GM18499 (cell line): ENCODE measurements around the gene HOTAIR.

ENCODE experiments used
- ATAC-seq: cut with Tn5 transposase; IDR thresholded peaks from one replicate; pipeline ENCODE4 v1.9.1; 2021; ENCODE audit warnings: moderate number of reproducible peaks; ENCODE audit not compliant: insufficient read depth, unreplicated experiment

HOTAIR gene

DNA sequence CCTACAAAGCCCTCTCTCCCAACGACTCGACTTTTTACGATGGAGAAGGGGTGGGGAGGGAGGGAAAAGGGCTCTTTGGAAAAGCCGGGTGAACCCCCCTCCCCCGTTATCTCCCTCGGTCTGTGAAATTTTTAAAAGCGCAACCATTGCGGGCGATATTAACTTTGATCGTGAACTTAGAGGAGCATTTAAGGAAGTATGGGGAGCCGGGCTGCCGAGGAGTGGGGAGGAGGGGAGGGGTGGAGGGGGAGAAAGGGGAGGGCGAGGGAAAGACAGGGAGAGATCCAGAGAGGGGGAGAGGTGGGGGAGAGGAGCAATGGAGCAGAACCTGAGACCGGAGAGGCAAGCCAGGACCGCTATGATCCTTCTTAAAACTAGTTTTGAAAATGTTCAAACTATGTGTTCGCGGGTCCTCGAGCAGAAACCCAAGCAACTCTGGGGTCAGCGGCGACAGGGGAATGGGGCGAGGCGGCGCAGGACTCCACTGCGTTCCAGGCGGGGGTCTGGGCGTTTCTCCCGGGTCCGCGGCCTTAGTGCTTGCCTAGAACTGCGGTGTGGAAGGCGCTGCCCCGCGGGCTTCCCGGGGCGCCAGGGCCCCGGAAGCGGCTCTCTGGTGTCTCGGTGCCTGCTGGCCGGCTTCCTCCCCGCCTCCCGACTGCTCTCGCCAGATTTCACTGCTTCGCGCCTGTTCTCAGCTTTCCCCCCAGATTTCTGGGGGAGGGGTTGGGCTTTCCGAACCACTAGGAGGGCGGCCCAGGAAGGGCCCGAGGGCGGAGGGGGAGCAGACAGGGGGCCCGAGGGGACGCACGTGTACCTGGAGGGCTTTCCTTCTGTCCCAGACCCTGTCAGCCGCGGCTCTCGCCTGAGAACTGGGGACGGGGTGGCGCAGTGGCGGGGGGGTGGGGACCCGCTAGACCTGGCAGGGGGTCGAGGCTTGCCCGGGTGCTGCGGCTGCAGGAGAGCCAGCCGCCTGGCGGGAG lies at the start of gene HOTAIR:
Gene HOTAIR, minus strand, starts transcription at position 871 of the 980 bp plus-strand sequence.
- ATAC-seq, result no peak

DNA sequence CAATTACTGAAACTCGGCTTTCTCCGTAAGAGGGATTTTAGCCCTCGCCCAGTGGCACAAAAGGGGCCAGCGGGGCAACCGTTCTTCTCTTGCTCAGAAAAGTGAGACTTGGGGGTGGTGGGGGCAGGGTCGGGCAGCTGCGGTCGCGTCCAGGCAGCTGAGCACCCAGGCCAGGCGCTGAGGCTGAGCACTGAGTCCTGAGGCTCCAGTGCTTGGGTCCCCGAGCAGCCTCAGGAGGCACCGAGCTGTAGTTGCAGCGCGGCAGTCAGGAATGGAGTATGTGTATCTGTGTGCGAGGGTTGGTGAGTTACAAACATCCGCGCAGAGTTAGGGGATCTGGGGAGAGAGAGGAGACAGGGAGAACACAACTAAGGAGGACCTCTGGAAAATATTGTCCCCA lies 49.4 kb upstream of the HOTAIR start:
- no peak for ATAC-seq

DNA sequence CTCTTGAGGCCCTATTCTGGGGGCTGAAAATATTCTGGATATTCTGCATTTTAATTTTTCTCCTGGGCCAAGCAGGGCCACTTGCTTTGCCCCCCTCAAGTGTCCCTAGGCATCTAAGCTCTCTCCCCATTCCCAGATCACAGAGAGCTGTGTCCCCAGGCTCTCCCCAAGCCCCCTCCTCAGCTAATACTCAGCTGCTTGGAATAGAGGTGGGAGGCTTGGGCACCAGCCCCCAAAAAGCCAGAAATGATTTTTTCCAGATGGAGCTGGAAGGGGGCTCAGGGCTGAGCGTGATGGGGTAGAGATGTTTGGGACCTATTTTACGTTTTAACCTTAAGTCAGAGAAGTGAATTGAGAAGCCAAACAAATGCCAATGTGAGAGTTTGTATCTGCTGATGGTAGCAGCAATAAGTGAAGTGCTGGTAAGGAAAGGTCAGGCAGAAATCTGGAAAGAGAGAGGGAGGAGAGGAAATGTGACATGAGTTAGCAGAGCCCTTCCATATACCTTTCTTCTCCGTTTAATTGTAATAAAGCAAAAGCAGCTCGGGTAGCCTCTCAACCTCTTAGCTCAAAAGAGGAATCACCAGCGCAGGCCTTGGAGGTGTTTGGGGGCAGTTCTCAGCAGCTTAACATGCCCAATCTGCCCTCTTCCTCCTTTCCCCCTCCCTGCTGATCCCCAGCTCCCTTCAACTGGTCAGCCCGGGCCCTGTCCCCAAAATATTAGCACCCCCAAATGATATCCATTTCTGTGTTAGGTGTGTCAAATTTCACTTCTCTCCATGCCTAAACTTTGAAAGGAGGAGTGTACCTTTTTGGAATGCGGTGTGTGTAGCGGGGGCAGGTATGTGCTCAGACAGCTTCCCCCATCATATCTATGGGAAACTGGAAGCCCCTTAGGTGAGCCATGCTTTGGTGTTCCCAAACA lies 48.5 kb upstream of the HOTAIR start:
- ATAC-seq, result no peak

DNA sequence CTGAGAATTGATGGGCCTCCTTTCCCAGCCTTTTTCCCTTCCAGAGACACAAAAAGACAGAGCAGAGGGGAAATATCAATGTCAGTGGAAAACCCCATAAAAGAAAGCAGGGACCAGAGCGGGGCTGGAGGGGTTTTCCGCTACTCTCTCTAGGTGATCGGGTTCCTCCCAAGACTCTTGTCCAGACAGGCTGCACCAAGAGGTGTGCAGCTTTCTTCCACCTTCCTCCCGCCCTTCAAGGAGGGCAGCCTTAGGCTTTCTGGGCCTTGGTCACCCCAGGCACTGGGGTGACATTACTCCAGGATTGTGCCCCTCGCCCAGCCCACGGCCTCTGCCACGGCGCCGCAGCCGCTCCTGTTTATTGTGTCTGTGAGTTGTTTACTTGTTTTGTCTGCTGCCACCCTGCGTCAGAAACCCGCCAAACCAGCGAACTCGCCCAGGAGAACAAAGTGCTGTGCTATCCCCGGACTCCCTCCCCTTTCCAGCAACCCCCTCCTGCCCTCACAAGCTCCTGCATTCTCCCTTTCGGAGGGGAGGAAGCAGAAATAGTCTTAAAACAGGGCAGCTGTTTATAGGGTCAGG lies 46.8 kb upstream of the HOTAIR start:
- no peak for ATAC-seq

DNA sequence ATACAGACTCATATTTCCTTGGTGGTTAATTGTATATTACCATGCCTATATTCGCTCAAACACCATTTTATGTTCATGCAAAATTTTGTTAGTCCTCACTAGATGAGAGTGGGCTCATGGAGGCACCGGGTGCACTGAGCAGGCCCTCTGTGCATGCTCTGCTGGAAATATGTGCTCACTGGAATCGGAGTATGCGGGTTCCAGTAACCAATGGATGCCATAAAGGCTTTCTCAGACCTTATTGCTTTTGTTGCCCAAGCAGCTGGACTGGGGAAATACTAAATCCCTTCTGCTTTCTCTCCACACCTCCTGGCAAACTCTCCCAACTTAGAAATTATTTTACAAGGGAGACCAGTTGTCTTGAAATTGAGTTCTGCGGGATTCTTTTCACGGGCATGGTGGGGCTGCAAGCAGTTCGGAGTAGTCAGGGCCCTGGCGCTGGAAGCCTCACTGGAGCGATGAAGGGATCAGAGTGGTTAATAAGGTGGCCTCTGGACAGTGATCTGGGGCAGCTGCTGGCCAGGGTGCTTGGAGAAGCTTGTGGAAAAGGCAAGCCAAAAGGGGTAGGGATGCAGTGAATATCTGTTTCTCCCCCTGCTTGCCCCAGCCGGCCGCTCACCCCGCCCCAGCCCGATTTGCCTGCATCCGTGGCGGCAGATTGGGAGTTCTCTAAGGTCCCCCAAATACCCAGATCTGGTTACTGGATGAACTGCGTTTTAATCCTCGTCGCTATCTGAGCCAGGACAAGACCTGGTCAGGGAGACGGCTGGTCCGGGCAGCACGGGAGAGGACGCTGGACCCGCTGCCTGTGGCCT lies 46.0 kb upstream of the HOTAIR start:
- no peak for ATAC-seq

DNA sequence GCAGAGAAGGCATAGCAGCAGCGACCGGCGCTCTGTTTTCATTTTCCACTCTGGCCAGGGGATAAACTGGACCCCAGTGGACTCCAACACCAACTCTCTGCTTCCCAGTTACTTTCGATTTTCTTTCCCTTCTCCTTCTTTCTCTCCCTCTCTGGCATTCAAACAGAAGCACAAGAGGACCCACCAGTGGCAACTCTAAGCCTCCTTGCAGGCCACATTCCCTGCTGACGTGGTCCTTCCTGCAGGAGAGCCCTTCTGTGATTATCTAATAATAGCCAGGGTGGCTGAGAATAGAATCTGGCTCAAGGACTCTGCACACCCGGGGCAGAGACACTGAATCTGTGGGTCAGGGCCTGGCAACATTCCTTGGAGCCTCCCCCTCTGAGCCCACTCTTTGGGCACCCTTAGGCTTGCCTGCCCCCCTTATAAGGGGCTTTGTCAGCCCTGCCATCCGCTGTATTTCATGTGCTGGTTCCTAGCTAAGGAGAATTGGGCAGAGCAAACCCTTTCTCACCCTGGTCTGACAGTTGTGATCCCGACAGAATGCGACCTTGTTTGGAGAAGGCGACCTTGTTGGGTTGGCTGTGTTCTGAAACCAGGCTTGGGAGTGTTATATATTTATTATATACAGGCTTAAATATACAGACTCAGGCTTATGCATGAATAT lies 45.3 kb upstream of the HOTAIR start:
- no peak for ATAC-seq

DNA sequence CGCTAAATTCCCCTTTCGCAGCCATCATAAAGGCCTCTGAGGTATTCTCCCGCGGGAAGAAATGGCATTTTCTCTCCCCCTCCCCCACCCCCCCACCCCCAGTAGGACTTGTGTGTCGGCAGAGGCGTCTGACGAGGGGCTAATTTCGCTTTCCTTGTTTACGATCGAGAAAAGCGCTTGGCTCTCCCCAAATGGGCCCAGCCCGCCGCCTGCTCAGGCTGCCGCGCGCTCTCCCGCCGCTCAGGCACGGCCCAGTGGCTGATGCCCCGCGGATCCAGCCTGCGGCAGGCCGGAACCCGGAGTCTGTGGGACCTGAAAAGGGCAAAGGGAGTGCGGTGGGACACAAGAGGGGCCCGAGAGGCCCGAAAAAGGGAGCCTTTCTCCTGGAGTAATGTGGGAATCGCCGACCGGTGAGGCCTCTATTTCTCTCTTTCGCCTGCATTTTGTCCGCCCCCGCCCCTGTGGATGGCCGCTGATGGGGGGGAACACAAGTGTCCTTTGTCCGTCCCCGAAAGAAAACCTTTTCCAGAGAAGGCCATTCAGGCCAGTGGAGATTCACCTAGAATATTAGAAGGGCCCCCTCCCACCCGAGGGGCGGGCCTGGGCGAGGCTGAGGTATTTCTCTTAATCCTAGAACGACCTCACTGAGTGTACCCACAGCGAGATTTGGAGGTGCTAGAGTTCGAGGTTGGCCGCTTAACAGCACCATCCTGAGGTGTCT lies 44.5 kb upstream of the HOTAIR start:
- ATAC-seq, result no peak

DNA sequence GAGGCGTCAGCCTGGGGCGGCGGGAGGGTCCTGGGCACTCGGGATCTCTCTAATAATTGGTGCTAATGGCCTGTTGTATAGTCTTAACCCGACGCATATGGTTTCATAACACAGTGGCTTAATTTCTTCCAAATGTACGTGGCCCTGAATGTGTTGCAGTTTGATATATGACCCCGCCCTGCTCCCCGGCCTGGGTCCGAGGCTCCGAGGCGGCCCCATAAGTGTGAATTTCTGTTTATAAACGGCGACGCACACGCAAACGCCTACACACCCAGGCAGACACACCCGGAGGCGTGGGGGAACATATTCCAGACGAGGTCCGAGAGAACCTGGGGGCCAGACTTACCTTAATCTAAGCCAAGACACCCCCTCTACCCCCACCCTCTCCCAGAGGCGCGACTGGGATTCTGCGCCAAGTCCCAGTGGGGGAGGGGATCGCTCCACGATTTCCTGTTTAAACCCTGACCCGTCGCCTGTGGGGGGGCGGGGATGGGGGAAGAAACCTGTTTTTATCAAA lies 43.8 kb upstream of the HOTAIR start:
- no peak for ATAC-seq

DNA sequence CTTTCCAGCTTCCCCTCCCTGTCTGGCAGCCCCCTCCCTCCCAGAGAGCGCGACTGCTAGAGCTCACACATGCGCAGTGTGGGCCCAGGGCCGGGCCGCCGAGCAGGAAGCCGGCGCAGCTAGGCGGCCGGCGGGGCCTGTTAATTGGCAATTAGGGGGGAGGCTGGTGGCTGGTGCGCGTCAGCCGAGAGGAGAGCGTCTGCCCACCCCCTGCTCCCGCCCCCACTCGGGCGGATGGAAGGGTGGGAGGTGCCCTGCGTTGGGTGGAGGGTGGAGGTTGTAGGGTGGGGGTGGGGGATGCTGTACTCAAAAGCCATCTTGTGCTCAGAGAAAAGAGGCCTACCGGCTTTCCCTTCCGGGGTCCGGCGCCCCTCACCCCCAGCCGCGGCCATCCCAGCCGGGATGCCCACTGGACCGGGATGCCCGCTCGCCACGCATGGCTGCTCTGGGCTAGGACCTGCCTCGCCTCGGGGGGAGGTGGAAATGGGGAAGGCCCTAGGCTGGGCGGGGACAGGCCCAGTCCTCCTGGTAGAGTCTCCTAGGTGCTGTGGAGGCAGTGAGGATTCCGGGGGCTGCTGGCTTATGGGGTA lies 43.2 kb upstream of the HOTAIR start:
- ATAC-seq, result peak; percentile 28

DNA sequence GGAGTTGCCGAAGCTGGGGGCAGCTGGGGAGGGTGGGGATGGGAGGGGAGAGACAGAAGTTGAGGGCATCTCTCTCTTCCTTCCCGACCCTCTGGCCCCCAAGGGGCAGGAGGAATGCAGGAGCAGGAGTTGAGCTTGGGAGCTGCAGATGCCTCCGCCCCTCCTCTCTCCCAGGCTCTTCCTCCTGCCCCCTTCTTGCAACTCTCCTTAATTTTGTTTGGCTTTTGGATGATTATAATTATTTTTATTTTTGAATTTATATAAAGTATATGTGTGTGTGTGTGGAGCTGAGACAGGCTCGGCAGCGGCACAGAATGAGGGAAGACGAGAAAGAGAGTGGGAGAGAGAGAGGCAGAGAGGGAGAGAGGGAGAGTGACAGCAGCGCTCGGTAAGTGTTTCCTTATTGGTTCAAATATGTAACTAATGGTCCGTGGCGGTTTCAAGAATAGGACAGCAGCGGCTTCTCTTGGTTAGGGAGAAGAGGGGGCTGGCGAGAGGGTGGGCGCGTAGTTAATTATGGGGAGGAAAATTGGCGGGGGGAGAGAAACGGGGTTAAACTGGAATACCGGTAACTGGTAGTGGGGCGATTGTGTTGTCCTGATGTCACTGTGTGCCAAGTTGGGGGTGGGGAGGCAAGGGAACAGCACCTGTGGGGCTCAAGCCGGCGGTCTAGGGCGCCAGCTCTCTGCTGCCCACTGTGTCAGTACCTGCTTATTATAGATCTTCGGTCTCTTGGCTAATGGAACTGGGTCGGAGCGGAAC lies 42.5 kb upstream of the HOTAIR start:
- peak; percentile 28 for ATAC-seq

DNA sequence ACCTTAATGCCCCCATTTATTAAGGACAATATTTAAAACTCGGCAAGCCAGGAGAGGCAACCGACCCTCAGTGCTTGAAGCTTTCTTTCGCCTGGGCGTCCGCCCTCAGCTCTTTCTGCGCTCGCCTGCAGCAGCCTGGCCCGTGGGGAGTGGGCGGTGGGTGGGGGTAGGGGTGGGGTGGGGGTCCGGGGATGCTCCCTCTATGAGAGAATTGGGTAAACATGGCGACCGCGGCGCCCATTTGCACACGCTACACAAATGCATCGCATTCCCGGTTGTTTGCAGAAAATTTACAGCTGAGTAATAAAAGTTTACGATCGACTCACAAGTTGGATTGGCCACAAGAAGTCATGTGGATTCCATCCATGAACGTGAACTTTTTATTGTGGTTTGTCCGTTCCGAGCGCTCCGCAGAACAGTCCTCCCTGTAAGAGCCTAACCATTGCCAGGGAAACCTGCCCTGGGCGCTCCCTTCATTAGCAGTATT lies 41.8 kb upstream of the HOTAIR start:
- ATAC-seq, result no peak

DNA sequence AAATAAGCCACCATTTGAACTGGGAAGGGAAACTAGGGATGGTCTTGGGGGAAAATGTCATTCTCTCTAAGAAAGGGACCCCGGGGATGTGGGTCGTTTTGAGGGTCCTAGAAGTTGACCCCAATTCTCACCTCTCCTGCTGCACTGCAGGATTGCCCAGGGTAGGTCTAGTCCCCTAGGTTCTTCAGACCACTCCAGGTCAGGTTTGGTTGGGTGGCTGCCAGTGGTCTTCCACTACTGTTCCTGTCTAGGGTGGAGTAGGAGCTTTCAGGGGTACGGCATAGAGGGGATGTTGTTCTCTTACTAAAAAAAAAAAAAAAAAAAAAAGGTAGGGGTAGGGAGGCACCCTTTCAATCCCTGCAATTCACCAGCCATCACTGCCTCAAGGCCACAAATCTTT lies 41.3 kb upstream of the HOTAIR start:
- no peak for ATAC-seq

DNA sequence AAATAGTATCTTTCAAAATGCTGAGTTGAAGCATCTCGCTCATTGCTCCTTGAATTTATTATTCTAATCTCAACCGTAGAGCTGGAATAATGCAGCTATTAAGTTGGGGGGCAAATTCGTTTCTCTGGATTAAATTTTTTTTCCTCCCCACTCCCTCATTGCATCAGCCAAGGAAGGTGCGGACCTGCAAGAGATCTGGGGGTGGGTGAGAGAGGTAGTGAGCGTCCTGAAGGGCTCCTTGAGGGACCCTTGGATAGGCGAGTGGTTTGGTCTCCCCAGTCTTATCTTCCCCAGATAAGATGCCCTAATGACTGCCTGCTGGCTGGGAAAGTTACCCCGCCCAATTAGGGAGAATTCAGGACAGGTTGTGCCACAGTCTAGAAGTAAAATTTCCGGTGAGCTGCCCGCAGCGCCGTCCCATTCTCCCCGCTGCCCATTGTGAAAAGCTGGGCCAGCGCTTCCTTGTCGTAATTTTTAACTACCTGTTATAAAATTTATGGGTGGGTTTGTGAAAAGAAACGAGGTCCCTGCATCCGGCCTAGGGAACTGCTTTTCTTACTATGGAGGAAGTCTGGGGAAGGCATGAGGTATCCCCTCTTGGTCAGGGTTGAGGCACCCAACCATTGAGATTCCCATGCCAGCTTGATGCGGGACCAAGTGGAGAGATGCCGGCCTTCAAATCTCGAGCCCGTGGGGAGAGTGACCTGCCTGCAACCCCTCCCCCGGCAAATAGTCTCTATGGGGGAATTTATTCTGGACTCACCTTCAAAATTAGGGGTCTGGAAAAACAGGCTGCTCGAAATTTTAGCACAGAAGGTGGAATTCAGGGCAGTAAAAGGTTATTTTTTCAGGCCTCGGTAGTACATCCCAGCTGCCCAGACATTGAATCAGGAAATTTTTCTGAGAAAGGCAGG lies 40.5 kb upstream of the HOTAIR start:
- ATAC-seq, result no peak

DNA sequence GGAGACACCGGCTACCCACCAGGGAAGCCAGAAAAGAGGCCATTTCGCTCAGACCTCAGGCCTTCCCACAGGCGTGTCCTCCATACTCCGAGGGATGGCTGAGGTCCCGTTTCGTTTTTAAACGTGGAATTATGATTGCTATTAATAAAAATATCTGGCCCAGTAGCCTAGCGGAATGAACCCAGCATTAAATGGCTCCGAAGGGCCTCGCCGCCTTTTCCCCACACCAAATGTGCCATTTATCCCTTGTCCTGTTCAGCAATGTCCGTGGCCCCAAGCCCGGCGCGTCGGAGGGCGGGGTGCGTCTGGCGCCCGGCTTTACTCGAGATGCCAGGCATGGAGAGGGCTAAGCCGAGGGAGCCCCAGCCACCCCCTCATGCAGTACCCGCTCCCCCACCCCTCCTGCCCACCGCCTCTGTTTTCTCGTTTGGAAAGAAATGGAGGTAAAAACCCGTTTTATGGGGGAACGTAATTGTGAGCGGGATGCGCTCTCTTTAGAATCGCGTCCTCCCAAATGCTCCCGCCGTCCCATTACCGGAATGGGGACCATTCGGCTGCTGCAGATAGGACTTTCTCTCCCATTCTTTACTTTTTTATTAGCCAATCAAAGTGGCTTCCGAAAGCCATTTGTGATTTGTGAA lies 39.7 kb upstream of the HOTAIR start:
- no peak for ATAC-seq

DNA sequence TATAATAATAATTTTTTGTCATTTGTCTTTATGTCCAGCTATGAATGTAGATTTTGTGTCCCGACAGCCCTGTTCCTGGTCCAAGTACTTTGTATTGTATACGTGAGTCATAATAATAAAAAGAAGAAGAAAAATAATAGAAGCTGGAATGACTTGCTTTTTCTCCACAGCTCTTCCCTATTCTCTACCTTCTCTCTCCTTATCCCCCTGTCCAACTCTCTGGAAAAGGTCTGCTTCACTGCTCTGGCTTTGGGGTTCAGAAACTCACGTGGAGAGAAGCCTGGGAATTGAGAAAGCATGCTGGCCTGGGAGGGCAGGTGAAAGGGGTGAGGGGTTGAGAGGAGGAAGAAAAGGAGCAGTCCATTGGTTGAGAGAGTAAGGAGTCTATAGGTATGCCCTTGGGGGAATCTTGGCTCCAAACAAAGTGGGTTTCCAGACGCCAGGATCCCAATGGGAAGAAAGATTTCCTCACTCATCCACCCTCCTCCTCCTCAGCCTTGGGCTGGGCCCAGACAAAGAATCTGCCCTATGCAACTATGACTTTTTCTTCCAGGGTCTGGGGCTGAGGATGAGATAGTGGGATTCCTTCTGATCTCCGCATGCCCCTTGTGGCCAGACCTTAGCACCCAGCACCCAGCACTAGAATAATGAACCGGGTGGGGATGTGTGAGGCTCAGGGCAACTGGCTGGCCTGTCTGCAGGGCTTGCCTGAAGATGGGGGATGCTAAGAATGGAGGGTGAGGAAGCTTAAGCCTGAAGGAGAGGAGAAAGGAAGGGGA lies 38.1 kb upstream of the HOTAIR start:
- ATAC-seq, result no peak
